SK-N-SH (cell line): Measurements from ENCODE around the gene ARMH3. TPM values are rescaled to one million over a fixed set of nuclear protein-coding genes. Genes with fewer than 3 reads are reported as not detected.

Experiments
- CHD2 ChIP-seq: fragments of 150-350 bp; IDR thresholded peaks from 2 replicates; pipeline ENCODE4 v1.6.1; 2018; ENCODE audit warnings: low read length; ENCODE audit not compliant: partially characterized antibody
- FOSL2 ChIP-seq: IDR thresholded peaks from 2 replicates; pipeline ENCODE4 v1.4.0; 2012; ENCODE audit warnings: low read depth, mild to moderate bottlenecking, moderate library complexity, borderline replicate concordance
- FOXJ3 ChIP-seq: sonication (generic); formaldehyde crosslinking; IDR thresholded peaks from 2 replicates; pipeline ENCODE4 v1.5.1; 2020; ENCODE audit warnings: mild to moderate bottlenecking, missing genetic modification reagents
- GABPA ChIP-seq: IDR thresholded peaks from 2 replicates; pipeline ENCODE4 v1.4.0; 2012; ENCODE audit warnings: low read depth, mild to moderate bottlenecking
- MAX ChIP-seq: IDR thresholded peaks from 2 replicates; pipeline ENCODE4 v1.4.0; 2012; ENCODE audit warnings: low read depth
- NRF1 ChIP-seq: IDR thresholded peaks from 2 replicates; pipeline ENCODE4 v1.6.1; 2012; ENCODE audit warnings: low read depth, mild to moderate bottlenecking, low read length
- PBX3 ChIP-seq: IDR thresholded peaks from 2 replicates; pipeline ENCODE4; 2012
- POLR2AphosphoS5 ChIP-seq: IDR thresholded peaks from 2 replicates; pipeline ENCODE4 v1.6.1; 2012; ENCODE audit warnings: low read depth, low read length
- RAD21 ChIP-seq: IDR thresholded peaks from 2 replicates; pipeline ENCODE4 v1.6.1; 2012; ENCODE audit warnings: mild to moderate bottlenecking, low read length
- RCOR1 ChIP-seq: fragments of 150-350 bp; IDR thresholded peaks from 2 replicates; pipeline ENCODE4 v1.6.1; 2017; ENCODE audit warnings: antibody characterized with exemption, low read length
- REST ChIP-seq: IDR thresholded peaks from 2 replicates; pipeline ENCODE4 v1.6.1; 2012; ENCODE audit warnings: mild to moderate bottlenecking, low read depth, low read length, moderate library complexity
- RFX5 ChIP-seq: IDR thresholded peaks from 2 replicates; pipeline ENCODE4 v1.6.1; 2012; ENCODE audit warnings: mild to moderate bottlenecking, improper control_type of control experiment, low read length
- TAF1 ChIP-seq: IDR thresholded peaks from 2 replicates; pipeline ENCODE4 v1.6.1; 2012; ENCODE audit warnings: low read depth, mild to moderate bottlenecking, low read length, moderate library complexity, borderline replicate concordance
- TEAD4 ChIP-seq: IDR thresholded peaks from 2 replicates; pipeline ENCODE4 v1.4.0; 2012; ENCODE audit warnings: mild to moderate bottlenecking, borderline replicate concordance; ENCODE audit not compliant: insufficient read depth
- ZBTB33 ChIP-seq: IDR thresholded peaks from 2 replicates; pipeline ENCODE4 v1.4.0; 2012; ENCODE audit warnings: low read depth, borderline replicate concordance
- polyA plus RNA-seq, 3 experiments: library from polyadenylated mRNA; depleted of rRNA; stranded (reverse); fragments of >200 nt; gene quantifications; 2 replicates each; pipeline ENCODE4 v1.2.3, GENCODE V29; 2012
- TF ChIP-seq, protein P1 (sequence below): fragments of 150-350 bp; IDR thresholded peaks from 2 replicates; pipeline ENCODE4 v1.6.1; 2016; ENCODE audit warnings: mild to moderate bottlenecking, low read depth, low read length

ARMH3 gene
- polyA plus RNA-seq, 1 of the 3 experiments (the other 2 are of a cell fraction): 12.1 TPM

DNA sequence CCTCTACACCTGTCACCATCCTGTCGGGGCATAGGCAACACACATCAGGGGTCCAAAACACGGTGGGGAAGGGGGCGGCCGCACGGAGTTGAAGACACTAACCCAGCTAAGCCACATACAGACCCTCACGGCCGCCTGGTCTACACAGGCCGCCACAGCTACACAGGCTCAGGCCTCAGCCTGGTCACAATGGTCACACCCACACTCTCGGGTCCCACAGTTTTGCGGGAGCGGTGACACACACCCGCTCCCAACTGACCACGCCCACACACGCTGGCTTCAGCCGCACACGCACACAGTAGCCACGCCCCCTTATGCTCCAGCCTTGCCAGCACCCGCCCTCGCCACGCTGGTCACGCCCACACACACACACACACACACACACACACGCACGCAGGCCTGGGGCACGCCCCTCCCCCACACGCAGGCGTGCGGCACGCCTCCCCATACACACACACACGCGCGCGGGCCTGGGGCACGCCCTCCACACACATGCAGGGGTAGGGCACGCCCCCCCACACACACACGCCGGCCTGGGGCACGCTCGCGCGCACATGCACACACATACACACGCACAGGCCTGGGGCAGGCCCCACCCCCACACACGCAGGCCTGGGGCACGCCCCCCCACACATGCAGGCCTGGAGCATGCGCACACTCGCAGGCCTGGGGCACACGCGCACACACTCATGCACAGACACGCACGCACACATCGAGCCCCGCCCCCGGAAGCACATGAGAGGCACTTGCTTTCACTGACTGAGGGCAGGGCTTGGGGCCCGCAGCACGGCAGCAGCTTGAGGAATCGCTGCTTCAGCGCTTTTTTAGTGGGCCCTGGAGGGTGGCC lies 225.4 kb downstream of the ARMH3 start (continued):
- TF ChIP-seq TAF1 (peak; percentile 12; the same call in 1 of the 2 replicates), MAX (peak; percentile 87), RAD21 (no peak), ZBTB33 (no peak), POLR2AphosphoS5 (peak; percentile 44; the same call in 1 of the 2 replicates), FOSL2 (no peak), NRF1 (peak; percentile 79), GABPA (peak; percentile 38; the same call in 1 of the 2 replicates), RFX5 (no peak), PBX3 (no peak), TEAD4 (no peak), FOXJ3 (peak; percentile 72; the same call in 1 of the 2 replicates), CHD2 (peak; percentile 93), REST (no peak), RCOR1 (no peak)
- TF ChIP-seq, protein P1, sequence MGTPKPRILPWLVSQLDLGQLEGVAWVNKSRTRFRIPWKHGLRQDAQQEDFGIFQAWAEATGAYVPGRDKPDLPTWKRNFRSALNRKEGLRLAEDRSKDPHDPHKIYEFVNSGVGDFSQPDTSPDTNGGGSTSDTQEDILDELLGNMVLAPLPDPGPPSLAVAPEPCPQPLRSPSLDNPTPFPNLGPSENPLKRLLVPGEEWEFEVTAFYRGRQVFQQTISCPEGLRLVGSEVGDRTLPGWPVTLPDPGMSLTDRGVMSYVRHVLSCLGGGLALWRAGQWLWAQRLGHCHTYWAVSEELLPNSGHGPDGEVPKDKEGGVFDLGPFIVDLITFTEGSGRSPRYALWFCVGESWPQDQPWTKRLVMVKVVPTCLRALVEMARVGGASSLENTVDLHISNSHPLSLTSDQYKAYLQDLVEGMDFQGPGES: no peak
